SK-N-SH treated with all-trans-retinoic acid at 6 μM for 48 hours (cell line): ENCODE data around the gene CDKN2B-AS1.
A peak's percentile ranks its signal among the peaks of the same experiment; 100 is the strongest.
"Not testable (repeated sequence)": the region's sequence is repeated elsewhere in the genome, so short reads cannot be mapped to it uniquely, and the experiment has no call there.

ENCODE experiments used
- ATAC-seq: fragments of 200-7000 bp; cut with Tn5 transposase; 3 replicates; pipeline ENCODE4 v1.9.1; 2020; ENCODE audit warnings: mild to moderate bottlenecking, moderate library complexity
- ARNTL ChIP-seq: fragments of 450-650 bp; formaldehyde crosslinking; IDR thresholded peaks from 2 replicates; pipeline ENCODE4 v1.5.0; 2020; ENCODE audit warnings: low read depth, mild to moderate bottlenecking, moderate library complexity, borderline replicate concordance
- BACH2 ChIP-seq: fragments of 250-450 bp; sonication (Bioruptor Pico); IDR thresholded peaks from 2 replicates; pipeline ENCODE4 v1.9.0; 2021; ENCODE audit warnings: mild to moderate bottlenecking, borderline replicate concordance
- CSDC2 ChIP-seq: fragments of 250-450 bp; sonication (Bioruptor Pico); IDR thresholded peaks from 2 replicates; pipeline ENCODE4 v1.5.0; 2020; ENCODE audit warnings: mild to moderate bottlenecking, moderate library complexity
- ESRRG ChIP-seq: fragments of 250-450 bp; sonication (Bioruptor Pico); IDR thresholded peaks from 2 replicates; pipeline ENCODE4 v1.6.1; 2021; ENCODE audit warnings: mild to moderate bottlenecking
- GLIS3 ChIP-seq: fragments of 250-450 bp; sonication (Bioruptor Pico); IDR thresholded peaks from 2 replicates; pipeline ENCODE4 v1.5.0; 2020; ENCODE audit warnings: mild to moderate bottlenecking, moderate library complexity
- ISL1 ChIP-seq: fragments of 250-450 bp; sonication (Bioruptor Pico); IDR thresholded peaks from 2 replicates; pipeline ENCODE4 v2.1.2; 2022; ENCODE audit warnings: mild to moderate bottlenecking, moderate library complexity
- OSR1 ChIP-seq: fragments of 250-450 bp; sonication (Bioruptor Pico); IDR thresholded peaks from 2 replicates; pipeline ENCODE4 v1.8.0; 2022; ENCODE audit warnings: moderate library complexity, mild to moderate bottlenecking, inconsistent platforms
- PPARA ChIP-seq: fragments of 250-450 bp; sonication (Bioruptor Pico); IDR thresholded peaks from 2 replicates; pipeline ENCODE4 v1.5.0; 2020; ENCODE audit warnings: mild to moderate bottlenecking, borderline replicate concordance
- RARB ChIP-seq: fragments of 250-450 bp; sonication (Bioruptor Pico); IDR thresholded peaks from 2 replicates; pipeline ENCODE4 v1.8.0; 2021; ENCODE audit warnings: mild to moderate bottlenecking, moderate library complexity
- SNAI2 ChIP-seq: fragments of 250-450 bp; sonication (Bioruptor Pico); IDR thresholded peaks from 2 replicates; pipeline ENCODE4 v1.5.0; 2020; ENCODE audit warnings: mild to moderate bottlenecking, moderate library complexity
- TCF4 ChIP-seq: fragments of 250-450 bp; sonication (Bioruptor Pico); IDR thresholded peaks from 2 replicates; pipeline ENCODE4 v1.8.0; 2021; ENCODE audit warnings: mild to moderate bottlenecking, moderate library complexity, borderline replicate concordance
- TOX ChIP-seq: fragments of 250-450 bp; sonication (Bioruptor Pico); IDR thresholded peaks from 2 replicates; pipeline ENCODE4 v1.8.0; 2021; ENCODE audit warnings: mild to moderate bottlenecking, moderate library complexity, borderline replicate concordance
- ZC3H10 ChIP-seq: fragments of 250-450 bp; sonication (Bioruptor Pico); IDR thresholded peaks from 2 replicates; pipeline ENCODE4 v1.5.1; 2021; ENCODE audit warnings: mild to moderate bottlenecking, moderate library complexity
- ZFP3 ChIP-seq: fragments of 250-450 bp; sonication (Bioruptor Pico); IDR thresholded peaks from 2 replicates; pipeline ENCODE4 v1.5.0; 2020; ENCODE audit warnings: mild to moderate bottlenecking, moderate library complexity
- ZFP30 ChIP-seq: fragments of 450-650 bp; formaldehyde crosslinking; IDR thresholded peaks from 2 replicates; pipeline ENCODE4 v1.5.0; 2022; ENCODE audit warnings: mild to moderate bottlenecking, moderate library complexity
- ZNF565 ChIP-seq: fragments of 450-650 bp; formaldehyde crosslinking; conservative IDR thresholded peaks from 2 replicates; pipeline ENCODE4 v1.5.0; 2020; ENCODE audit warnings: low read depth, mild to moderate bottlenecking, moderate library complexity
- ZNF70 ChIP-seq: fragments of 450-650 bp; formaldehyde crosslinking; IDR thresholded peaks from 2 replicates; pipeline ENCODE4 v1.5.0; 2020; ENCODE audit warnings: mild to moderate bottlenecking, moderate library complexity
- ZNF8 ChIP-seq: fragments of 450-650 bp; formaldehyde crosslinking; IDR thresholded peaks from 2 replicates; pipeline ENCODE4 v1.5.0; 2020; ENCODE audit warnings: mild to moderate bottlenecking, moderate library complexity
- TF ChIP-seq, protein P1 (sequence below): fragments of 250-450 bp; sonication (Bioruptor Pico); IDR thresholded peaks from 2 replicates; pipeline ENCODE4 v1.8.0; 2020; ENCODE audit warnings: mild to moderate bottlenecking, moderate library complexity, borderline replicate concordance
- TF ChIP-seq, protein P2 (sequence below): fragments of 250-450 bp; sonication (Bioruptor Pico); IDR thresholded peaks from 2 replicates; pipeline ENCODE4 v1.5.1; 2020; ENCODE audit warnings: low read depth, mild to moderate bottlenecking, moderate library complexity
- TF ChIP-seq, protein P3 (sequence below): fragments of 250-450 bp; sonication (Bioruptor Pico); IDR thresholded peaks from 2 replicates; pipeline ENCODE4 v1.5.0; 2020; ENCODE audit warnings: mild to moderate bottlenecking, moderate library complexity

CDKN2B-AS1 gene

DNA sequence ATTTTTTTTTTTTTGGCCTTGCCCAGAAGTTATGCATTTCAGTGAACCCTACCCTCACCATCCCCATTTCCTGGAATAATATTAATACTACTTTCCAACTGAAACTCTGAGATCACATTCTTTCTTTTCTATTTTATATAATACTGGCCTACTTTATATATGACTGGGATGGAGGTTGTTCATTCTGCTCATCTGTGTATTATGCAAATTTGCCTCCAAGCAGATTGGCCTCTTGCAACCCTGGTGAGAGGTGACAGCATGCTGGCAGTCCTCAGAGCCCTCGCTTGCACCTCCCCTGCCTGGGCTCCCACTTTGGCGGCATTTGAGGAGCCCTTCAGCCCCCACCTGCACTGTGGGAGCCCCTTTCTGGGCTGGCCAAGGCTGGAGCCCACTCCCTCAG, 35.8 kb upstream of the CDKN2B-AS1 start:
- ATAC-seq, result no peak
- TF ChIP-seq GLIS3, result no peak
- no peak for TF ChIP-seq BACH2 (CRISPR knock-in tag)
- TF ChIP-seq TCF4 (CRISPR knock-in tag), result no peak

DNA sequence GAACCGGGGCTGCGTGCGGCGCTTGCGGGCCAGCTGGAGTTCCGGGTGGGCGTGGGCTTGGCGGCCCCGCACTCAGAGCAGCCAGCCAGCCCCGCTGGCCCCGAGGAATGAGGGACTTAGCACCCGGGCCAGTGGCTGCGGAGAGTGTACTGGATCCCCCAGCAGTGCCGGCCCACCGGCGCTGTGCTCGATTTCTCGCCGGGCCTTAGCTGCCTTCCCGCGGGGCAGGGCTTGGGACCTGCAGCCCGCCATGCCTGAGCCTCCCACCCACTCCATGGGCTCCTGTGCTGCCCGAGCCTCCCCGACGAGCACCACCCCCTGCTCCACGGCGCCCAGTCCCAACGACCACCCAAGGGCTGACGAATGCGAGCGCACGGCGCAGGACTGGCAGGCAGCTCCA, 35.3 kb upstream of the CDKN2B-AS1 start:
- not testable (repeated sequence) for ATAC-seq

DNA sequence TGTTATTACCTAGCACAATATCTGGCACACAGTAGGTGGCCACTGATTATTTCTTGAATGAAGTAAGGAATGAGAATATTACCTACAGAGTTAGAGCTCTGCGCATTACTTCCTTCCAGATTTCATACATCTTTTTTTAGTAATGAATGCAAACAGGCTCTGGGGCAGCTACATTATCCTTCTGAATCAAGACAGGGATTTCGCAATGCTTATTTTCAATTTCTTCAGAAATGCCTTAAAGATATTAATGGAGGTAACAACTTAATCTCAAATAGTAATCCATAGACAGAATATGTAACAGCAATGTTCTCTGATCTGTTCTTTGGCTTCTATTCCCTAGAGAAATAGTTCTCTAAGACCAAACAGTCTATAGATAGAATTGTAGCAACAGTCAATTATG, 33.0 kb upstream of the CDKN2B-AS1 start:
- TF ChIP-seq ZNF8 (CRISPR knock-in tag), result no peak
- no peak for TF ChIP-seq TOX (CRISPR knock-in tag)
- no peak for TF ChIP-seq ARNTL
- TF ChIP-seq, protein P1, sequence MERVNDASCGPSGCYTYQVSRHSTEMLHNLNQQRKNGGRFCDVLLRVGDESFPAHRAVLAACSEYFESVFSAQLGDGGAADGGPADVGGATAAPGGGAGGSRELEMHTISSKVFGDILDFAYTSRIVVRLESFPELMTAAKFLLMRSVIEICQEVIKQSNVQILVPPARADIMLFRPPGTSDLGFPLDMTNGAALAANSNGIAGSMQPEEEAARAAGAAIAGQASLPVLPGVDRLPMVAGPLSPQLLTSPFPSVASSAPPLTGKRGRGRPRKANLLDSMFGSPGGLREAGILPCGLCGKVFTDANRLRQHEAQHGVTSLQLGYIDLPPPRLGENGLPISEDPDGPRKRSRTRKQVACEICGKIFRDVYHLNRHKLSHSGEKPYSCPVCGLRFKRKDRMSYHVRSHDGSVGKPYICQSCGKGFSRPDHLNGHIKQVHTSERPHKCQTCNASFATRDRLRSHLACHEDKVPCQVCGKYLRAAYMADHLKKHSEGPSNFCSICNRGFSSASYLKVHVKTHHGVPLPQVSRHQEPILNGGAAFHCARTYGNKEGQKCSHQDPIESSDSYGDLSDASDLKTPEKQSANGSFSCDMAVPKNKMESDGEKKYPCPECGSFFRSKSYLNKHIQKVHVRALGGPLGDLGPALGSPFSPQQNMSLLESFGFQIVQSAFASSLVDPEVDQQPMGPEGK (CRISPR knock-in tag), result no peak
- TF ChIP-seq GLIS3, result no peak
- TF ChIP-seq, protein P2, sequence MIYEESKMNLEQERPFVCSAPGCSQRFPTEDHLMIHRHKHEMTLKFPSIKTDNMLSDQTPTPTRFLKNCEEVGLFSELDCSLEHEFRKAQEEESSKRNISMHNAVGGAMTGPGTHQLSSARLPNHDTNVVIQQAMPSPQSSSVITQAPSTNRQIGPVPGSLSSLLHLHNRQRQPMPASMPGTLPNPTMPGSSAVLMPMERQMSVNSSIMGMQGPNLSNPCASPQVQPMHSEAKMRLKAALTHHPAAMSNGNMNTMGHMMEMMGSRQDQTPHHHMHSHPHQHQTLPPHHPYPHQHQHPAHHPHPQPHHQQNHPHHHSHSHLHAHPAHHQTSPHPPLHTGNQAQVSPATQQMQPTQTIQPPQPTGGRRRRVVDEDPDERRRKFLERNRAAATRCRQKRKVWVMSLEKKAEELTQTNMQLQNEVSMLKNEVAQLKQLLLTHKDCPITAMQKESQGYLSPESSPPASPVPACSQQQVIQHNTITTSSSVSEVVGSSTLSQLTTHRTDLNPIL (CRISPR knock-in tag), result no peak
- no peak for TF ChIP-seq RARB (CRISPR knock-in tag)
- TF ChIP-seq ESRRG (CRISPR knock-in tag), result no peak
- no peak for ATAC-seq

DNA sequence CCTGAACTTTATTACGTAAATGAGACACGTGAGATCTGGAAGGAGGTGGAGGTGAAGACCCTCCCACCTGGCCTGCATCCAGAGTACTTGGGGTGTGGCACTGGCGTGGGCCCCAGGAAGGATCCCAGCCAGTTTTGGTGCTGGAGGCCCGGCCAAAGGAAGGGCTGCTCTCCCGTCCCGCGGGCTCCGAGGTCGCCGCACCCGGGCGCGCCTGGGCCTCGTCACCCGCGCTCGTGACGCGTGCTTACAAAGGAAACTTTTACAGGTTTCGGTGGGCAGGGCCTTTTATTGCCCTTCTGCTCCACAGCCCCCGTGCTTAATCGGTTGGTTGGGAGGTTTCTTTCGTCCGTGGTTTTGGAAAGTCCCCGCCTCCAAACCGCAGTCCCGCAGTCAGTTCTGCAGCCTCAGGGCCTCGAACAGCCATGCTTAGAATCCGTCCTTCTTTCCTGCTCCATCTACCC, 29.6 kb upstream of the CDKN2B-AS1 start:
- TF ChIP-seq ZNF70 (CRISPR knock-in tag) (no peak), ZNF565 (CRISPR knock-in tag) (no peak), SNAI2 (CRISPR knock-in tag) (no peak), ZC3H10 (CRISPR knock-in tag) (no peak), RARB (CRISPR knock-in tag) (no peak), TOX (CRISPR knock-in tag) (no peak), ISL1 (CRISPR knock-in tag) (no peak), GLIS3 (no peak), TCF4 (CRISPR knock-in tag) (no peak), PPARA (no peak), ZNF8 (CRISPR knock-in tag) (no peak), OSR1 (CRISPR knock-in tag) (no peak), ZFP30 (CRISPR knock-in tag) (no peak), ZFP3 (CRISPR knock-in tag) (no peak)
- TF ChIP-seq, protein P1 (CRISPR knock-in tag), result no peak
- TF ChIP-seq, protein P2 (CRISPR knock-in tag), result no peak
- ATAC-seq, result peak; percentile 20

DNA sequence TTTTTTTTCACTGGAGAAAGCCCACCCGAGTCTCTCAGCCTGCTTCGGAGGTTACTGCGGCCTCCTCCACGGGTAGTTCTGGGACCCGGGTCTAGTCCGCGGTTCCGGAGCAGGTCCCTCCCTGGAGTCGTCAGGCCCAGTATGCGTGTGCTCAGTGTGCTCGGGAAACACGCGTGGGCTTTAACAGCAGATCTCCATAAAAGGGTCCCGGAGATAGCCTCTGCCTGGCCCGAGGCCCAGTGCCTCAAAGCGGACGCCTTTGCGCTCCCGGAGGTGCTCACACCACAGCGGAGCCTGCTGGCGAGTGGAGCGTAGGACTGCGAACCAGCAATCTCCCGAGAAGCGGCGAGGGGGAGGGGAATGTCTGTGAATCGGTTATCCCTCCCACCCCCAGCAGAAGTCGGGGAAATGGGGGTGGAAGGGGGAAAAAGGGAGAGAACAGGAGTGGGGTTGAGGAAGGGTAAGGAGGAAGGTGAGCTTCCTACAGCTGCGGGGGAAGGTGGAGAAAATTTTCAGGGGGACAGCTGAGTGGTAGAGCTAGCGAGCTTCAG, 29.1 kb upstream of the CDKN2B-AS1 start:
- peak; percentile 88 for ATAC-seq
- TF ChIP-seq, protein P1 (CRISPR knock-in tag), result no peak
- no peak for TF ChIP-seq CSDC2 (CRISPR knock-in tag)
- TF ChIP-seq ESRRG (CRISPR knock-in tag), result no peak
- TF ChIP-seq PPARA, result no peak
- TF ChIP-seq, protein P3, sequence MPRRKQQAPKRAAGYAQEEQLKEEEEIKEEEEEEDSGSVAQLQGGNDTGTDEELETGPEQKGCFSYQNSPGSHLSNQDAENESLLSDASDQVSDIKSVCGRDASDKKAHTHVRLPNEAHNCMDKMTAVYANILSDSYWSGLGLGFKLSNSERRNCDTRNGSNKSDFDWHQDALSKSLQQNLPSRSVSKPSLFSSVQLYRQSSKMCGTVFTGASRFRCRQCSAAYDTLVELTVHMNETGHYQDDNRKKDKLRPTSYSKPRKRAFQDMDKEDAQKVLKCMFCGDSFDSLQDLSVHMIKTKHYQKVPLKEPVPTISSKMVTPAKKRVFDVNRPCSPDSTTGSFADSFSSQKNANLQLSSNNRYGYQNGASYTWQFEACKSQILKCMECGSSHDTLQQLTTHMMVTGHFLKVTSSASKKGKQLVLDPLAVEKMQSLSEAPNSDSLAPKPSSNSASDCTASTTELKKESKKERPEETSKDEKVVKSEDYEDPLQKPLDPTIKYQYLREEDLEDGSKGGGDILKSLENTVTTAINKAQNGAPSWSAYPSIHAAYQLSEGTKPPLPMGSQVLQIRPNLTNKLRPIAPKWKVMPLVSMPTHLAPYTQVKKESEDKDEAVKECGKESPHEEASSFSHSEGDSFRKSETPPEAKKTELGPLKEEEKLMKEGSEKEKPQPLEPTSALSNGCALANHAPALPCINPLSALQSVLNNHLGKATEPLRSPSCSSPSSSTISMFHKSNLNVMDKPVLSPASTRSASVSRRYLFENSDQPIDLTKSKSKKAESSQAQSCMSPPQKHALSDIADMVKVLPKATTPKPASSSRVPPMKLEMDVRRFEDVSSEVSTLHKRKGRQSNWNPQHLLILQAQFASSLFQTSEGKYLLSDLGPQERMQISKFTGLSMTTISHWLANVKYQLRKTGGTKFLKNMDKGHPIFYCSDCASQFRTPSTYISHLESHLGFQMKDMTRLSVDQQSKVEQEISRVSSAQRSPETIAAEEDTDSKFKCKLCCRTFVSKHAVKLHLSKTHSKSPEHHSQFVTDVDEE, result no peak
- no peak for TF ChIP-seq OSR1 (CRISPR knock-in tag)
- no peak for TF ChIP-seq GLIS3
- no peak for TF ChIP-seq TOX (CRISPR knock-in tag)
- TF ChIP-seq, protein P2 (CRISPR knock-in tag), result no peak
- no peak for TF ChIP-seq SNAI2 (CRISPR knock-in tag)
- TF ChIP-seq ZNF8 (CRISPR knock-in tag), result no peak
- no peak for TF ChIP-seq ZNF565 (CRISPR knock-in tag)
- TF ChIP-seq ISL1 (CRISPR knock-in tag), result no peak
- TF ChIP-seq ZC3H10 (CRISPR knock-in tag), result no peak
